ENCODE results near the gene MYRF. TPM values are rescaled to one million over a fixed set of nuclear protein-coding genes. Genes with fewer than 3 reads are reported as not detected.
A peak's percentile ranks its signal among the peaks of the same experiment; 100 is the strongest.

MYRF gene
- total RNA-seq, 4 donors from 2014 or later = 0.11 to 0.83 (median 0.27) TPM; not detected in 1

DNA sequence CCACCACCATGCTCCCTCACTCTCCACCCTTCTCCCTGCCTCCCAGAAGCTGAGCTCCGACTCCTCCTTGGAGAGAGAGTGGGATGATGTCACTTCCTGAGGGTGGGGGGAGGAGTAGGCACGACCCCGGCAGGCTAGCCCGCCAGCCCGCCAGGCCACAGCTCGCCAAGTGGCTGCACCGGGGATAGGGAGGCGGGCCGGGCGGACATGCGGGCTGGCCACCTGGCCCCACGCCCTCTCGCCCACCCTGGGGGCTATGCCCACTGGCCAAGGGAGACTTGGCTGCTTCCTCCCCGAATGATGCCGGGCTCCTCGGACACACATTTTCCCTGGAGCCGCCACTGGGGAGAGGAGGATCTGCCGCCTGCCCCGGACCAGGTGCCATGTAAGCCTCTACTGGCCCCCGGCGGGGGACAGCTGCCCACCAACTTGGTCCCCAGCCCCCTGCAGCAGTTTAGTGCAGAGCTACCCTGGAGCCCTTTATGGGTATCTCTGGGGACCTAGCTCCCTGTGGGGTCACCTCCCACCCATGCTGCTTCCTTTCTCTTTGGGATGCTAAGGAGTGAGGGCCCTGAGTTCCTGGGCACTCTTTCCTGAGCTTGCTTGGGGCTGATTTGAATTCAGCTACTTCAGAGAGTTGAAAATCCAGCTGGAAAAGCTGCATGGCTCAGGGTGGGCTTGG, 33.7 kb upstream of the MYRF start:
- no peak for TF ChIP-seq POLR2A (IDR thresholded peaks at IDR 0.05)
- no peak for TF ChIP-seq CTCF (IDR thresholded peaks at IDR 0.05)
- no peaks in the 10 kb centered on the region for H3K9me3 ChIP-seq
- intact Hi-C loops (cut with DNase I) = no loop called here
- 40 to 43% methylated on average over 11 to 17 of the region's 21 CpGs for WGBS, 2 donors
- H3K4me1 ChIP-seq = peaks cover 5 to 11% of the 10 kb centered on the region in 2 donors
- peak; percentile 28 to 33 for DNase-seq
- H3K36me3 ChIP-seq = no peaks in the 10 kb centered on the region
- H3K27me3 ChIP-seq = no peaks in the 10 kb centered on the region
- peak overlapping the region in 1 of 3 donors; percentile 3 for H3K4me3 ChIP-seq (replicated peaks in 1 of 3)
- no peak overlapping the region for H3K27ac ChIP-seq

- peaks cover 5 to 11% of the 10 kb centered on the region in 2 donors for H3K4me1 ChIP-seq
- no peak for DNase-seq
- no peaks in the 10 kb centered on the region for H3K36me3 ChIP-seq
- no peak overlapping the region for H3K4me3 ChIP-seq (replicated peaks in 1 of 3)
- H3K9me3 ChIP-seq = no peaks in the 10 kb centered on the region
- intact Hi-C loops (cut with DNase I) = no loop called here
- no peaks in the 10 kb centered on the region for H3K27me3 ChIP-seq
- 84 to 95% methylated on average over 9 to 10 of the region's 12 CpGs for WGBS, 2 donors
- H3K27ac ChIP-seq = no peak overlapping the region
- TF ChIP-seq CTCF (IDR thresholded peaks at IDR 0.05) = no peak
- TF ChIP-seq POLR2A (IDR thresholded peaks at IDR 0.05) = no peak
Measured at GRCh38 chr11:61719978-61720377, 32.5 kb upstream of the MYRF start.

DNA sequence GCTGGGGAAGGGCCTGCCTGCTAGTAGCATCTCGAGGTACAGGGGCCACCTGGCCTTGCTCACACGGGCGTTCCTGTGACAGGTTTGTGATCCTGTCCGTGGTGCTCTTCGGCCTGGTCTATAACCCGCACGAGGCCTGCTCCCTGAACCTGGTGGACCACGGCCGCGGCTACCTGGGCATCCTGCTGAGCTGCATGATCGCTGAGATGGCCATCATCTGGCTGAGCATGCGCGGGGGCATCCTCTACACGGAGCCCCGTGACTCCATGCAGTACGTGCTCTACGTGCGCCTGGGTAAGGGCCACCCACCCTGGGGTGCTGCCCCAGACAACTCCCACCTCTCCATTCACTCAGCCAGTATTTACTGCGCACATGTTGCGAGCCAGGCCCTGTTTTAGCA, 31.8 kb upstream of the MYRF start:
- H3K4me3 ChIP-seq (replicated peaks in 1 of 3) = no peak overlapping the region
- intact Hi-C loops (cut with DNase I) = no loop called here
- H3K27me3 ChIP-seq = no peaks in the 10 kb centered on the region
- no peak overlapping the region for H3K27ac ChIP-seq
- H3K9me3 ChIP-seq = no peaks in the 10 kb centered on the region
- no peak for DNase-seq
- H3K36me3 ChIP-seq = no peaks in the 10 kb centered on the region
- WGBS, 2 donors = 97 to 98% methylated on average over 9 to 15 of the region's 20 CpGs
- TF ChIP-seq CTCF (IDR thresholded peaks at IDR 0.05) = no peak
- no peak for TF ChIP-seq POLR2A (IDR thresholded peaks at IDR 0.05)
- peaks cover 5 to 11% of the 10 kb centered on the region in 2 donors for H3K4me1 ChIP-seq

DNA sequence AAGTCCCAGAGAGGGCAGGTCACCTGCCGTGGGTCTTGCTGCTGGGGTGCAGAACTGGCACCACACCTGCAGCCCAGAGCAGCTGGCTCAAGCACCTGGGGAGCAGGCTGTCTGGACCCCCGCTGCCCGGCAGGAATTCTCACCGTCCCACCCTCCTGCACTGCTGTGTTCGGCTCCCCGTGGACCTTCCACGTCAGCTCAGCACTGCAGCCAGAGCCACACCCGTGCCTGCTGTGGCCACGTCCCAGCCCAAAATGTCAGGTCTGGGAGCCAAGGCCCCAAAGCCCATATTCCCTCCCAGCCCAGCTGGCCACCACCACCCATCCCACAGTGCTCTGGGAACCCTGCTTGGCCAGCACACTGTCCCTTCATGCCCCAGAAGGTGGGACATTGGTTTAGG, 28.0 kb upstream of the MYRF start:
- 91 to 94% methylated on average over 6 to 9 of the region's 9 CpGs for WGBS, 2 donors
- no peak overlapping the region for H3K27ac ChIP-seq
- H3K27me3 ChIP-seq = no peaks in the 10 kb centered on the region
- DNase-seq = no peak
- H3K36me3 ChIP-seq = no peaks in the 10 kb centered on the region
- no peaks in the 10 kb centered on the region for H3K4me1 ChIP-seq
- intact Hi-C loops (cut with DNase I) = no loop called here
- no peak for TF ChIP-seq POLR2A (IDR thresholded peaks at IDR 0.05)
- no peak for TF ChIP-seq CTCF (IDR thresholded peaks at IDR 0.05)
- no peaks in the 10 kb centered on the region for H3K9me3 ChIP-seq
- no peak overlapping the region for H3K4me3 ChIP-seq (replicated peaks in 1 of 3)

DNA sequence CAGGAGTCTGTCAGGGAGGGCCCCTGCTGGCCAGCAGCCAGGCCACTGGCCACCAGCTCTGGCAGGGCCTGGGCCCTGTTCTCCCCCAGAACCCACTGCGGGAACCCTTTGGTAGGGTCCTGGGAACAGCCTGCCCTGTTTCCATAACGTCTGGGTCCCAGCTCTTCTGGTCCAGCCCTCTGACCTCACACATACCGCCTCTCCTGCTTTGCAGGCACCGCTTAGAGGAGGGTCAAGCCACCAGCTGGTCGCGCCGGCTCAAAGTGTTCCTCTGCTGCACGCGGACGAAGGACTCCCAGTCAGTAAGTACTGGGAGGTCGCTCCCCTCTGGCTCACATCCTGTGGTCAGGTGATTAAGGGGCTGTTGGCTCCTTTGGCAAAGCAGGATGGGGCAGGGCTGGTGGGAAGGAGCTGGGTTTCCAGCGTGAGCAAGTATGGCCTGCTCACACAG, 26.6 kb upstream of the MYRF start:
- Histone ChIP-seq H3K27me3 (no peaks in the 10 kb centered on the region), H3K27ac (no peak overlapping the region), H3K36me3 (no peaks in the 10 kb centered on the region), H3K4me1 (peaks cover 0 to 3% of the 10 kb centered on the region in 2 donors), H3K4me3 (replicated peaks in 1 of 3) (no peak overlapping the region), H3K9me3 (no peaks in the 10 kb centered on the region)
- DNase-seq = no peak
- WGBS, 2 donors = 85 to 86% methylated on average over 1 to 12 of the region's 12 CpGs
- TF ChIP-seq CTCF (IDR thresholded peaks at IDR 0.05) (no peak), POLR2A (IDR thresholded peaks at IDR 0.05) (no peak)
- intact Hi-C loops (cut with DNase I) = no loop called here

Data from thyroid gland (tissue), 4 donors.